Thyroid gland (tissue), 4 donors: ENCODE results near the gene KYNU.

Source experiments
- POLR2A ChIP-seq, 2 donors: fragments of 450-650 bp; IDR thresholded peaks; one replicate each; pipeline ENCODE4 v1.6.1; 2017; ENCODE audit warnings: antibody characterized with exemption in 2 of 2, mild to moderate bottlenecking in 2 of 2, moderate library complexity in 1 of 2
- TF ChIP-seq, protein P1 (sequence below), 6 experiments: fragments of 200-600 bp in 3 of 6; fragments of 450-650 bp in 3 of 6; sonication (generic) in 3 of 6; IDR thresholded peaks; one replicate each; pipeline ENCODE4 v1.5.1; 2016 to 2019; ENCODE audit warnings: antibody characterized with exemption in 6 of 6, mild to moderate bottlenecking in 2 of 6, inconsistent platforms in 1 of 6, moderate library complexity in 1 of 6

DNA sequence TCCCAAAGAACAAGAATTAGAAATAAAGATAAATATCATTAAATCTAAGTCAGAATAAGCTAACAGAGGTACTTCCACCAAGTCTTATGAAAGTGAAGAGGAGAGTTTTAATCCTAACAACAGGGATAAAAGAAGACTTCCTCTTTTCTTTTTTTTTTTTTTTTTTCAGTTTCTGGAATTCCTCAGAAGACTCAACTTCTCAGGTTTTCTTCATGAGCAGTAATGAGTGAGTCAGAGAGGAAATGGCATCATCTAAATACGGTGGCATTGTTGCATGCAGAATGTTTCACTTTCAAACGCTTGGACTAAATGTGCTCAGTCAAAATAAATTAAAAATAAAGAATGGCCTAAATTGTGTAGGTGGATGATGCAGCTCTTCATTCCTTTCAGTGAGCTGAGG, 206.2 kb downstream of the KYNU start:
- TF ChIP-seq, protein P1, sequence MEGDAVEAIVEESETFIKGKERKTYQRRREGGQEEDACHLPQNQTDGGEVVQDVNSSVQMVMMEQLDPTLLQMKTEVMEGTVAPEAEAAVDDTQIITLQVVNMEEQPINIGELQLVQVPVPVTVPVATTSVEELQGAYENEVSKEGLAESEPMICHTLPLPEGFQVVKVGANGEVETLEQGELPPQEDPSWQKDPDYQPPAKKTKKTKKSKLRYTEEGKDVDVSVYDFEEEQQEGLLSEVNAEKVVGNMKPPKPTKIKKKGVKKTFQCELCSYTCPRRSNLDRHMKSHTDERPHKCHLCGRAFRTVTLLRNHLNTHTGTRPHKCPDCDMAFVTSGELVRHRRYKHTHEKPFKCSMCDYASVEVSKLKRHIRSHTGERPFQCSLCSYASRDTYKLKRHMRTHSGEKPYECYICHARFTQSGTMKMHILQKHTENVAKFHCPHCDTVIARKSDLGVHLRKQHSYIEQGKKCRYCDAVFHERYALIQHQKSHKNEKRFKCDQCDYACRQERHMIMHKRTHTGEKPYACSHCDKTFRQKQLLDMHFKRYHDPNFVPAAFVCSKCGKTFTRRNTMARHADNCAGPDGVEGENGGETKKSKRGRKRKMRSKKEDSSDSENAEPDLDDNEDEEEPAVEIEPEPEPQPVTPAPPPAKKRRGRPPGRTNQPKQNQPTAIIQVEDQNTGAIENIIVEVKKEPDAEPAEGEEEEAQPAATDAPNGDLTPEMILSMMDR (IDR thresholded peaks at IDR 0.05) = no peak
- TF ChIP-seq POLR2A (IDR thresholded peaks at IDR 0.05) = no peak
